HG03175 (cell line): ENCODE data around the gene NPLOC4.
"Not testable (repeated sequence)": the region's sequence is repeated elsewhere in the genome, so short reads cannot be mapped to it uniquely, and the experiment has no call there.

Experiments
- ATAC-seq: cut with Tn5 transposase; IDR thresholded peaks from one replicate; pipeline ENCODE4 v1.9.1; 2021; ENCODE audit warnings: mild to moderate bottlenecking, moderate library complexity; ENCODE audit not compliant: unreplicated experiment

The NPLOC4 gene

GRCh38 chr17:81589612-81590011 is 47.3 kb downstream of the NPLOC4 start:
- ATAC-seq = no peak

GRCh38 chr17:81586096-81586495 is 50.8 kb downstream of the NPLOC4 start:
- no peak for ATAC-seq

DNA sequence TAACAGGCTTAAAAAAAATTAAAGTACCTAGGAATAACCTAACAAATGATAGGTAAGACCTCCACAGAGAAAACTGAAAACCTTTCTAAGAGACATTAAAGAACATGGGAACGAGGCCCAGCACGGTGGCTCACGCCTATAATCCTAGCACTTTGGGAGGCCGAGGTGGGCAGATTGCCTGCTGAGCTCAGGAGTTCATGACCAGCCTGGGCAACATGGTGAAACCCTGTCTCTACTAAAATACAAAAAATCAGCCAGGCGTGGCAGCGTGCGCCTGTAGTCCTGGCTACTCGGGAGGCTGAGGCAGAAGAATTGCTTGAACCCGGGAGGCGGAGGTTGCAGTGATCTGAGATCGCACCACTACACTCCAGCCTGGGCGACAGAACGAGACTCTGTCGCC is 52.1 kb downstream of the NPLOC4 start:
- ATAC-seq = not testable (repeated sequence)

- ATAC-seq = no peak
Observed at GRCh38 chr17:81583589-81584342, 53.1 kb downstream of the NPLOC4 start.

- no peak for ATAC-seq
Observed at GRCh38 chr17:81582749-81583148, 54.2 kb downstream of the NPLOC4 start.

- ATAC-seq = no peak
Observed at GRCh38 chr17:81582341-81582740, 54.6 kb downstream of the NPLOC4 start.

DNA sequence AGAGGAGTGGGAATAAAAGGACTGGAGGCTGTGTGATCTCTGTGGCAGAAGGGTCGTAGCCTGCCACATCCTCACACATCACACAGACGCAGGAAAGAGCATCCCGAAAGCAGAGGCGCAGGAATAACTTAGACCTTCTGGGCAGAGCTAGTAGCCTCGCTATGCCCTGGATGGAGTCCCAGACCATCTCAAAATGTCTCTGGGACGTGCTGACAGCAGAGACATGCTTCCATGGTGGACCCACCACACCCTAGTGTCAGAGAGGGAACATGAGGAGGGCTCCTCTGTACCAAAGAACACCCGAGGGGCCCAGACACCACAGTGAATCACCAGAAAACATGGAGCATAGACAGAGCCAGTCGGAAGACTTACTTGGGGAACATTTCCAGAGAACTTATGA is 55.2 kb downstream of the NPLOC4 start:
- ATAC-seq = no peak

DNA sequence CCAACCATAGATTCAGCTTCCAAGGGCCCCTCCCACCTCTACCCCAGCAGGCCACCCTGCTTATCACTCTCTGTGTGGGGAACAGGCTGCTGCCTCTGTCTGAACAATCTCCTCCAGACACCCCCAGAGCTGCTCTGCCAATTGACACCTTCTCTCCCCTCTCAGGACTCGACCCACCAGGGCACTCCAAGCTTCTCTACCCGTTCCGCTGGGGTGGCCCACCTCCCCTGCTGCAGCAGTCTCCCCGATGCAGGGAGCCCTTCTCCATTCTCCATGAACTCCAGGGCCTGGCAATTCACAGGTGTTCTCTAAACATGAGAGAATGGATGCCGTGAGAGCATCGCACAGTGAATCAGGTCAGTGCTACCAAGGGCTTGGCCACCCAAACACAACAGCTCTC is 56.4 kb downstream of the NPLOC4 start:
- ATAC-seq = no peak

GRCh38 chr17:81579821-81580321 is 57.0 kb downstream of the NPLOC4 start:
- ATAC-seq = no peak

- no peak for ATAC-seq
Observed at GRCh38 chr17:81579298-81579697, 57.6 kb downstream of the NPLOC4 start.

DNA sequence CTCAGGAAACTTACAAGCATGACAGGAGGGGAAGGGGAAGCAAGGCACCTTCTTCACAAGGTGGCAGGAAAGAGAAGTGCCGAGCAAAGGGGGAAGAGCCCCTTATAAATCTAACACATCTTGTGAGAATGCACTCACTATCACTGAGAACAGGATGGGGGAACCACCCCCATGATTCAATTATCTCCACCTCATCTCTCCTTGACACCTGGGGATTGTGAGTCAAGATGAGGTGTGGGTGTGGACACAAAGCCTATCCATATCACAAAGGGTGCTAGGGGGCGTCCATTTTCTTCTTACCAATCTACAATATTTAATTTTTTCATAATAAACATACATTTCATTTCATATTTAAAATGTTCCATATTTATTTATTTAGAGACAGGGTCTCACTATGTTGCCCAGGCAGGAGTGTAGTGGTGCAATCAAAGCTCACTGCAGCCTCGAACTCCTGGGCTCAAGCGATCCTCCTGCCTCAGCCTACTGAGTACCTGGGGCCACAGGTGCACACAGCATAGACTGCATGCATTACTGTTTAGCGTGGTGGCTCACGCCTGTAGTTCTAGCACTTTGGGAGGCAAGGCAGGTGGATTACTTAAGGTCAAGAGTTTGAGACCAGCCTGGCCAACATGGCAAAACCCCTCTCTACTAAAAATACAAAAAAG is 58.2 kb downstream of the NPLOC4 start:
- ATAC-seq = no peak

- ATAC-seq = no peak
Observed at GRCh38 chr17:81578038-81578441, 58.9 kb downstream of the NPLOC4 start.

GRCh38 chr17:81577278-81578000 is 59.5 kb downstream of the NPLOC4 start:
- no peak for ATAC-seq

DNA sequence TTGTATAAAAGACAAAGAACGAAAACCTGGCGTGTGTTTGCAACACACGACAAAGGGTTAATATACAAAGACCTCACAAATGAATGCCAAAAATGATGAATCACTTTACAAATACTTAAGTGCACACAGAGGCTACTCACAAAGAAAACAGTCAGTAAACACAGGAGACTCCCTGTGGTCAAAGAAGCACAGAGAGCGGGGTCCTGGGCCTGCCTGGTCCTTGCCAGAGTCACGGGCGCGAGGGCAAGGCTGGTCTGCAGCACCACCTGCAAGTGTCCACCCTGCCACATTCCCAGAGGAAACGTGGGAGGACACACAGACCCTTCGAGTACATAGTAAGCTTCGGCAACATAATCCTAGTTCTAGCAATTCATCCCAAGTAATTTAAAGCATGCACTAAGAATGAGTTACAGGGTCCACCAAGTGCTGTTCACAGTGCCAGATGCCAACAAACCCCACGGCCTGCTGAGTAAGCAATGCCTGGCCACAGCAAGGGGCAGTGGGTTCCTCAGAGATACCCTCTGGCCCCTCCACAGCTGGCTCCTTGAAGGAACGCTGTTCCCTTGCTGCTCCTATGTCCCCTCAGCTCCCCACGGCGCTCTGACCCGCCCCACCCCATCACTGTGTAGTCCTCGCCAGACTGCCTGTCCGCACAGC is 60.2 kb downstream of the NPLOC4 start:
- no peak for ATAC-seq

DNA sequence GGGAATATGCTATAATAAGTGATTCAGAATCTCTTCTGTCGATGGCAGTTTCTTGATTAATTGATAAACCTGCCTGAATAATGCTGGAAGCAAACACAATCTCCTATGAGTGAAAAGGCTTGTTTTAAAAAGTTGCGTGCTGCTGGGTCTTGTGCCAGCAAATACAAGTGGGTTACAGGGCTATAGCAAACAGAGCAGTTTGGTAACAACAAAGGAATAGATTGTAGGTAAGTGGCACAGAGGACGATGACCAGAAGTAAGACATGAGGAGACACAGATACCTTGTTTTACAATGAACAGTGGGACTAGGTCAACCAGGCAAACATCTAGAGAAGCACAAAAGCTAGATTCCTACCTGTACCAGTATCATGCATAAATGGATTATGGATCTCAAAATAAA is 61.1 kb downstream of the NPLOC4 start:
- ATAC-seq = no peak

DNA sequence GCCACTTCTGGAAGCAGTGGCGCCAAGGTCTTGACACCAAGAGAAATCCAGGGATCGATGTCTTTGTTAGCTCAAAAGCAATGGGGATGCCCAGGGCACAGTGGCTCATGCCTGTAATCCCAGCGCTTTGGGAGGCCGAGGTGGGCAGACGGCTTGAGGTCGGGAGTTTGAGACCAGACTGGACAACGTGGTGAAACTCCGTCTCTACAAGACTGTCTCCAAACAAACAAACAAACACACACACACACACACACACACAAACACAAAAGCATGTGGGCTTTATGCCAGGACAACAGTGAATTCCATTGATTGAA is 62.3 kb downstream of the NPLOC4 start:
- ATAC-seq = no peak

- ATAC-seq = no peak
Observed at GRCh38 chr17:81573794-81574642, 62.9 kb downstream of the NPLOC4 start.

GRCh38 chr17:81572563-81573168 is 64.2 kb downstream of the NPLOC4 start:
- ATAC-seq = no peak

DNA sequence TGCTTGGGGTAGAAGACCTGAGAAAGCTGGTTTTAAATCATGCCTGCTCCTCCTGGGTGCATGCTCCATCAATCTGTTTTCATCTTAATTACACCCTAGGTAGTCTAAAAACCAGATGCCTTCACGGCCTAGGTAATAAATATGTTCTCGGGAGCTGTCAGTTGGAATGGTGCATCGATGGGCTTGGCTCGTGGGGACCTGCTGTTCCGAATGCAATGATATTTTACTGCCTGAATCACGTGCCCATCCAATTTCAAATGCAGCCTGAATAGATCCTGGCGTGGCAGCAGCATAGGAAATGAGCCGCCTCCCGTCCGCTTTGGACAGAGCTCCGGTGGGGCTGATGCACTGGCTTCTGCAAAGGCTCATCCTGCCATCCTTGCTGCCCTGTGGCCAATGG is 65.9 kb downstream of the NPLOC4 start:
- ATAC-seq = no peak

GRCh38 chr17:81569986-81570514 is 66.9 kb downstream of the NPLOC4 start:
- no peak for ATAC-seq
